WTC11 (cell line): ENCODE measurements around the gene CACNA1C.

ENCODE experiments used
- AFF4 ChIP-seq: sonication (generic); formaldehyde crosslinking; IDR thresholded peaks from 2 replicates; pipeline ENCODE4 v1.8.1; 2023; ENCODE audit warnings: mild to moderate bottlenecking, missing genetic modification reagents, borderline replicate concordance
- ATF1 ChIP-seq: sonication (generic); formaldehyde crosslinking; IDR thresholded peaks from 2 replicates; pipeline ENCODE4 v1.8.1; 2023; ENCODE audit warnings: mild to moderate bottlenecking, moderate library complexity, missing genetic modification reagents
- CREB1 ChIP-seq: sonication (generic); formaldehyde crosslinking; IDR thresholded peaks from 2 replicates; pipeline ENCODE4 v1.8.0; 2023; ENCODE audit warnings: mild to moderate bottlenecking, missing genetic modification reagents
- ETV6 ChIP-seq: sonication (generic); formaldehyde crosslinking; IDR thresholded peaks from 2 replicates; pipeline ENCODE4 v1.8.1; 2022; ENCODE audit warnings: mild to moderate bottlenecking, missing genetic modification reagents
- IRF1 ChIP-seq: sonication (generic); formaldehyde crosslinking; IDR thresholded peaks from 2 replicates; pipeline ENCODE4 v1.8.0; 2023; ENCODE audit warnings: missing genetic modification reagents
- NR2C2 ChIP-seq: sonication (generic); formaldehyde crosslinking; IDR thresholded peaks from 2 replicates; pipeline ENCODE4 v1.8.0; 2022; ENCODE audit warnings: mild to moderate bottlenecking, missing genetic modification reagents
- PREB ChIP-seq: sonication (generic); formaldehyde crosslinking; IDR thresholded peaks from 2 replicates; pipeline ENCODE4 v1.8.1; 2022; ENCODE audit warnings: mild to moderate bottlenecking, missing genetic modification reagents, moderate library complexity, borderline replicate concordance
- RORB ChIP-seq: fragments of 250-450 bp; sonication (Bioruptor Pico); IDR thresholded peaks from 2 replicates; pipeline ENCODE4 v1.9.0; 2021; ENCODE audit warnings: mild to moderate bottlenecking
- SOX15 ChIP-seq: fragments of 250-450 bp; sonication (Bioruptor Pico); IDR thresholded peaks from 2 replicates; pipeline ENCODE4 v1.9.0; 2021; ENCODE audit warnings: mild to moderate bottlenecking
- TEAD4 ChIP-seq: sonication (generic); formaldehyde crosslinking; IDR thresholded peaks from 2 replicates; pipeline ENCODE4 v1.8.0; 2022; ENCODE audit warnings: mild to moderate bottlenecking, missing genetic modification reagents
- ZNF121 ChIP-seq: sonication (generic); formaldehyde crosslinking; IDR thresholded peaks from 2 replicates; pipeline ENCODE4 v1.8.0; 2023; ENCODE audit warnings: missing genetic modification reagents
- TF ChIP-seq, protein P1 (sequence below): fragments of 200-600 bp; IDR thresholded peaks from 2 replicates; pipeline ENCODE4 v1.8.0; 2022; ENCODE audit warnings: antibody characterized with exemption

DNA sequence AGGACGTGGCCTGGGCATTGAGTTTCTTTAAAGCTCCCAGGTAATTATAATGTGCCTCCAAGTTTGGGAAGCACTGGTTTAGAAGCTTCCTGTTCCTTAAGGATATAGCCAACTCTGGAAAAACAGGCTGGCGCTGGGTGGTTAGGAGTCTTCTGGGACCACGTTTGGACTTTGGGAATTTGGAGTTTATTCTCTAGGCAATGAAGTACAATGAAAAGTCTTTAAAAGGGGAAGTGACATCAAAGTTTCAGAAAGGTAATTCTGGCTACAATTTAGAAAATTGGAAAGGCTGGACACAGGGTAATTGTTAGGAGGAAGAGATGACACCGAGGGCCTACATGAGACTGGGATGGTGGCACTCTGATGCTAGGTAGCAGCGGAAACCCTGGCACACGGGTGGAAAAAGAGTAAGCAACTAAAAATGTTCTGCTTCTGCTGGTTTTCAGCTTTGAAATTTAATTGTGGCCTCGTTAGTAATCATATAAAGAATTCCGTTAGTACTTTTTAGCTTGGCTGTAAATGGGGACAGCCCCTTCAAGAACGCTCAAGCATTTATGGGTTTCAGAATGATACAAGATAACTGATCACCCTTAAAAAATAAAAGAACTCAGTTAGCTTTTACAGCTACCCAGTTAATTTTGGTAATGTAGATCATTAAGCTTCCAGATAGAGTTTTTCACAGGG lies 35.8 kb upstream of the CACNA1C start:
- TF ChIP-seq TEAD4 (CRISPR knock-in tag) (no peak), NR2C2 (CRISPR knock-in tag) (no peak), CREB1 (CRISPR knock-in tag) (no peak), ZNF121 (no peak), ETV6 (CRISPR knock-in tag) (no peak), ATF1 (CRISPR knock-in tag) (no peak), PREB (CRISPR knock-in tag) (no peak), IRF1 (no peak), RORB (CRISPR knock-in tag) (no peak), AFF4 (CRISPR knock-in tag) (no peak), SOX15 (no peak)
- TF ChIP-seq, protein P1, sequence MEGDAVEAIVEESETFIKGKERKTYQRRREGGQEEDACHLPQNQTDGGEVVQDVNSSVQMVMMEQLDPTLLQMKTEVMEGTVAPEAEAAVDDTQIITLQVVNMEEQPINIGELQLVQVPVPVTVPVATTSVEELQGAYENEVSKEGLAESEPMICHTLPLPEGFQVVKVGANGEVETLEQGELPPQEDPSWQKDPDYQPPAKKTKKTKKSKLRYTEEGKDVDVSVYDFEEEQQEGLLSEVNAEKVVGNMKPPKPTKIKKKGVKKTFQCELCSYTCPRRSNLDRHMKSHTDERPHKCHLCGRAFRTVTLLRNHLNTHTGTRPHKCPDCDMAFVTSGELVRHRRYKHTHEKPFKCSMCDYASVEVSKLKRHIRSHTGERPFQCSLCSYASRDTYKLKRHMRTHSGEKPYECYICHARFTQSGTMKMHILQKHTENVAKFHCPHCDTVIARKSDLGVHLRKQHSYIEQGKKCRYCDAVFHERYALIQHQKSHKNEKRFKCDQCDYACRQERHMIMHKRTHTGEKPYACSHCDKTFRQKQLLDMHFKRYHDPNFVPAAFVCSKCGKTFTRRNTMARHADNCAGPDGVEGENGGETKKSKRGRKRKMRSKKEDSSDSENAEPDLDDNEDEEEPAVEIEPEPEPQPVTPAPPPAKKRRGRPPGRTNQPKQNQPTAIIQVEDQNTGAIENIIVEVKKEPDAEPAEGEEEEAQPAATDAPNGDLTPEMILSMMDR, result no peak
